PC-3 (cell line): ENCODE results near the gene CDC42BPB.

Experiments used
- EZH2phosphoT487 ChIP-seq: fragments of 300-600 bp; sonication (generic); IDR thresholded peaks from 2 replicates; pipeline ENCODE4 v1.6.1; 2018; ENCODE audit warnings: mild to moderate bottlenecking, antibody characterized with exemption, low read length, borderline replicate concordance
- TF ChIP-seq, protein P1 (sequence below): fragments of 300-600 bp; sonication (generic); conservative IDR thresholded peaks from 2 replicates; pipeline ENCODE4 v1.5.1; 2017; ENCODE audit warnings: antibody characterized with exemption, low read depth, mild to moderate bottlenecking, low read length

DNA sequence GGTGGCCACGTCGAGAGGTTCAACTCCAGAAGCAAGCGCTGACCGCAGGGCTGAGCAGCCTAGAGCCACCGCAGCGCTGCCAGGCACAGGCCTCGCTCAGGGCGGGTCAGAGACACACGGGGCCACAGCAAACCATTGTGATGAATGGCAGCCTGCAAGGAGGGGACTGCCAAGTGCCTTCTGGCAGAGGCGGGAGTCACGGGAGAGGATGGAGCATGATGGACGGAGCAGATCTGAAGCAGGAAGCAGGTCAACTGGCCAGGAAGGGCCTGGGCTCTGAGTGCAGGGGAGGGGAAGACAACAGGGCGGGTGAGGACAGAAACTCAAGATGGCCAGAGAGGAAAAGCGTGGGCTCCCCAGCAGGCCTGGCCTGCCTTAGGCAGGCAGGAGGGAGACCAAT is 49.8 kb downstream of the CDC42BPB start:
- TF ChIP-seq, protein P1, sequence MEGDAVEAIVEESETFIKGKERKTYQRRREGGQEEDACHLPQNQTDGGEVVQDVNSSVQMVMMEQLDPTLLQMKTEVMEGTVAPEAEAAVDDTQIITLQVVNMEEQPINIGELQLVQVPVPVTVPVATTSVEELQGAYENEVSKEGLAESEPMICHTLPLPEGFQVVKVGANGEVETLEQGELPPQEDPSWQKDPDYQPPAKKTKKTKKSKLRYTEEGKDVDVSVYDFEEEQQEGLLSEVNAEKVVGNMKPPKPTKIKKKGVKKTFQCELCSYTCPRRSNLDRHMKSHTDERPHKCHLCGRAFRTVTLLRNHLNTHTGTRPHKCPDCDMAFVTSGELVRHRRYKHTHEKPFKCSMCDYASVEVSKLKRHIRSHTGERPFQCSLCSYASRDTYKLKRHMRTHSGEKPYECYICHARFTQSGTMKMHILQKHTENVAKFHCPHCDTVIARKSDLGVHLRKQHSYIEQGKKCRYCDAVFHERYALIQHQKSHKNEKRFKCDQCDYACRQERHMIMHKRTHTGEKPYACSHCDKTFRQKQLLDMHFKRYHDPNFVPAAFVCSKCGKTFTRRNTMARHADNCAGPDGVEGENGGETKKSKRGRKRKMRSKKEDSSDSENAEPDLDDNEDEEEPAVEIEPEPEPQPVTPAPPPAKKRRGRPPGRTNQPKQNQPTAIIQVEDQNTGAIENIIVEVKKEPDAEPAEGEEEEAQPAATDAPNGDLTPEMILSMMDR = no peak
- TF ChIP-seq EZH2phosphoT487 = no peak
